Naive thymus-derived CD8-positive, alpha-beta T cell (primary cell): ENCODE data around the gene OSBPL9. TPM values are rescaled to one million over a fixed set of nuclear protein-coding genes. Genes with fewer than 3 reads are reported as not detected.
A peak's percentile ranks its signal among the peaks of the same experiment; 100 is the strongest.
"Not testable (repeated sequence)": the region's sequence is repeated elsewhere in the genome, so short reads cannot be mapped to it uniquely, and the experiment has no call there.

ENCODE experiments used
- ATAC-seq, 2 donors: fragments of 150-1000 bp; cut with Tn5 transposase in 1 of 2; sonication (Bioruptor Pico), chemical (Tn5 transposase) in 1 of 2; 1 replicate in 1 of 2; 2 replicates in 1 of 2; pipeline ENCODE4 v1.10.0; 2021; ENCODE audit warnings: mild to moderate bottlenecking in 2 of 2, moderate library complexity in 2 of 2
- POLR2A ChIA-PET: fragments of 350-600 bp; sonication (Branson Sonifier 250); formaldehyde crosslinking; loops from one replicate; lab custom pipeline; 2021; ENCODE audit warnings: antibody characterized with exemption; lab: Charles Lee
- DNase-seq, 10 donors: peaks; one replicate each; pipeline versions ENCODE4 v3.0.0 to v3.0.0-alpha.2; 2020 to 2022
- H3K27ac Mint-ChIP-seq, 10 donors: one replicate each; pipeline ENCODE4 v1.8.0; 2020 to 2022; ENCODE audit warnings: mild to moderate bottlenecking in 10 of 10, mixed read lengths in 10 of 10, moderate library complexity in 4 of 10, inconsistent platforms in 1 of 10
- H3K27me3 Mint-ChIP-seq, 5 donors: one replicate each; pipeline ENCODE4 v1.8.0; 2021 to 2022; ENCODE audit warnings: mixed read lengths in 5 of 5
- H3K36me3 Mint-ChIP-seq, 3 donors: one replicate each; pipeline ENCODE4 v1.8.0; 2020 to 2022; ENCODE audit warnings: mixed read lengths in 3 of 3, mild to moderate bottlenecking in 2 of 3, inconsistent platforms in 1 of 3
- H3K4me1 Mint-ChIP-seq, 4 donors: one replicate each; pipeline ENCODE4 v1.8.0; 2021 to 2022; ENCODE audit warnings: mixed read lengths in 4 of 4
- H3K4me3 Mint-ChIP-seq, 10 donors: one replicate each; pipeline ENCODE4 v1.8.0; 2020 to 2022; ENCODE audit warnings: mild to moderate bottlenecking in 10 of 10, mixed read lengths in 10 of 10, moderate library complexity in 6 of 10, inconsistent platforms in 1 of 10
- H3K9me3 Mint-ChIP-seq, 9 donors: one replicate each; pipeline ENCODE4 v1.8.0; 2020 to 2022; ENCODE audit warnings: mixed read lengths in 9 of 9, mild to moderate bottlenecking in 3 of 9, inconsistent platforms in 1 of 9, moderate library complexity in 1 of 9
- polyA plus RNA-seq, 3 donors: library from polyadenylated mRNA; unstranded; fragments of 300-500 nt; fragmentation: Illumina TruSeq; gene quantifications; one replicate each; pipeline ENCODE4 v1.2.3, GENCODE V29; 2021
- total RNA-seq, 8 experiments: library from RNA in 2 of 8; stranded (reverse) in 2 of 8; gene quantifications; one replicate each; pipeline ENCODE4 v1.2.3 and lab custom pipeline; 2021 to 2026

The OSBPL9 gene
- total and polyA plus RNA-seq, 5 experiments from 2014 or later = 46.8 to 58.2 (median 53.3) TPM

GRCh38 chr1:51675177-51675780, 58.4 kb downstream of the OSBPL9 start:
- H3K9me3 Mint-ChIP-seq = no peaks in the 10 kb centered on the region
- POLR2A ChIA-PET = no interaction called here
- H3K27me3 Mint-ChIP-seq = no peaks in the 10 kb centered on the region
- peaks cover 0 to 3% (median under 1%) of the 10 kb centered on the region in 4 donors for H3K4me1 Mint-ChIP-seq
- no peak for ATAC-seq
- H3K36me3 Mint-ChIP-seq = peaks cover 0 to 3% (median 0%) of the 10 kb centered on the region in 3 donors
- H3K27ac Mint-ChIP-seq = no peak overlapping the region
- H3K4me3 Mint-ChIP-seq = no peak overlapping the region
- DNase-seq = no peak

GRCh38 chr1:51679435-51679834, 62.5 kb downstream of the OSBPL9 start:
- Mint-ChIP-seq H3K27ac (no peak overlapping the region), H3K27me3 (no peaks in the 10 kb centered on the region), H3K36me3 (peaks cover 0 to under 1% (median 0%) of the 10 kb centered on the region in 3 donors), H3K9me3 (no peaks in the 10 kb centered on the region), H3K4me3 (no peak overlapping the region), H3K4me1 (peaks cover 0 to 3% (median under 1%) of the 10 kb centered on the region in 4 donors)
- ATAC-seq (no peak), DNase-seq (no peak)
- POLR2A ChIA-PET = no interaction called here

- no peak overlapping the region for H3K27ac Mint-ChIP-seq
- no peak overlapping the region for H3K4me3 Mint-ChIP-seq
- H3K36me3 Mint-ChIP-seq = no peaks in the 10 kb centered on the region
- ATAC-seq = no peak
- no peaks in the 10 kb centered on the region for H3K27me3 Mint-ChIP-seq
- peaks cover 9 to 32% (median 12%) of the 10 kb centered on the region in 4 donors for H3K4me1 Mint-ChIP-seq
- POLR2A ChIA-PET = no interaction called here
- no peaks in the 10 kb centered on the region for H3K9me3 Mint-ChIP-seq
- DNase-seq = no peak
Observed at GRCh38 chr1:51684776-51685175, 67.9 kb downstream of the OSBPL9 start.

- no peak overlapping the region for H3K27ac Mint-ChIP-seq
- ATAC-seq = no peak
- no peaks in the 10 kb centered on the region for H3K36me3 Mint-ChIP-seq
- peaks cover 9 to 34% (median 13%) of the 10 kb centered on the region in 4 donors for H3K4me1 Mint-ChIP-seq
- POLR2A ChIA-PET = no interaction called here
- H3K27me3 Mint-ChIP-seq = no peaks in the 10 kb centered on the region
- DNase-seq = no peak
- H3K9me3 Mint-ChIP-seq = no peaks in the 10 kb centered on the region
- no peak overlapping the region for H3K4me3 Mint-ChIP-seq
Observed at GRCh38 chr1:51686450-51686849, 69.6 kb downstream of the OSBPL9 start.

GRCh38 chr1:51689075-51689440, 72.2 kb downstream of the OSBPL9 start:
- Mint-ChIP-seq H3K4me3 (no peak overlapping the region), H3K27me3 (no peaks in the 10 kb centered on the region), H3K27ac (peak overlapping the region in 2 of 10 donors; percentile 27 to 49), H3K4me1 (peaks cover 9 to 34% (median 13%) of the 10 kb centered on the region in 4 donors), H3K36me3 (no peaks in the 10 kb centered on the region), H3K9me3 (no peaks in the 10 kb centered on the region)
- no peak for DNase-seq
- POLR2A ChIA-PET = no interaction called here
- ATAC-seq = no peak

- H3K36me3 Mint-ChIP-seq = no peaks in the 10 kb centered on the region
- peaks cover 9 to 34% (median 13%) of the 10 kb centered on the region in 4 donors for H3K4me1 Mint-ChIP-seq
- POLR2A ChIA-PET = no interaction called here
- no peak for DNase-seq
- peak overlapping the region in 1 of 10 donors; percentile 70 for H3K27ac Mint-ChIP-seq
- H3K4me3 Mint-ChIP-seq = no peak overlapping the region
- H3K9me3 Mint-ChIP-seq = no peaks in the 10 kb centered on the region
- no peak for ATAC-seq
- H3K27me3 Mint-ChIP-seq = no peaks in the 10 kb centered on the region
Observed at GRCh38 chr1:51689643-51690042, 72.8 kb downstream of the OSBPL9 start.

GRCh38 chr1:51690285-51690961, 73.5 kb downstream of the OSBPL9 start:
- Mint-ChIP-seq H3K9me3 (no peaks in the 10 kb centered on the region), H3K4me3 (no peak overlapping the region), H3K27me3 (no peaks in the 10 kb centered on the region), H3K4me1 (peaks cover 9 to 34% (median 13%) of the 10 kb centered on the region in 4 donors), H3K36me3 (no peaks in the 10 kb centered on the region), H3K27ac (no peak overlapping the region)
- ATAC-seq (no peak), DNase-seq (no peak)
- POLR2A ChIA-PET = no interaction called here

GRCh38 chr1:51691920-51692319, 75.0 kb downstream of the OSBPL9 start:
- POLR2A ChIA-PET = no interaction called here
- Mint-ChIP-seq H3K27ac (no peak overlapping the region), H3K4me3 (no peak overlapping the region), H3K36me3 (no peaks in the 10 kb centered on the region), H3K9me3 (no peaks in the 10 kb centered on the region), H3K4me1 (peaks cover 9 to 27% (median 12%) of the 10 kb centered on the region in 4 donors), H3K27me3 (no peaks in the 10 kb centered on the region)
- ATAC-seq (no peak), DNase-seq (no peak)

GRCh38 chr1:51693419-51694155, 76.7 kb downstream of the OSBPL9 start:
- DNase-seq (no peak), ATAC-seq (no peak)
- POLR2A ChIA-PET = interaction anchor here (0.8 kb wide), 1 partner anchor 35 kb away, joined by 5 read pairs; no protein-coding TSS in a partner anchor
- H3K4me1 Mint-ChIP-seq = peaks cover 6 to 16% (median 7%) of the 10 kb centered on the region in 4 donors
- H3K27me3 Mint-ChIP-seq = no peaks in the 10 kb centered on the region
- no peaks in the 10 kb centered on the region for H3K9me3 Mint-ChIP-seq
- no peak overlapping the region for H3K4me3 Mint-ChIP-seq
- no peaks in the 10 kb centered on the region for H3K36me3 Mint-ChIP-seq
- H3K27ac Mint-ChIP-seq = peak overlapping the region in 1 of 10 donors; percentile 79

GRCh38 chr1:51697166-51697565, 80.3 kb downstream of the OSBPL9 start:
- Mint-ChIP-seq H3K36me3 (peaks cover 0 to 9% (median 0%) of the 10 kb centered on the region in 3 donors), H3K9me3 (peaks cover 0 to 3% (median 0%) of the 10 kb centered on the region in 9 donors), H3K27ac (no peak overlapping the region), H3K4me1 (peaks cover 0 to 18% (median 8%) of the 10 kb centered on the region in 4 donors), H3K27me3 (no peaks in the 10 kb centered on the region), H3K4me3 (no peak overlapping the region)
- DNase-seq = no peak
- ATAC-seq = no peak
- POLR2A ChIA-PET = no interaction called here

GRCh38 chr1:51699391-51699790, 82.5 kb downstream of the OSBPL9 start:
- peaks cover 0 to 3% (median 0%) of the 10 kb centered on the region in 9 donors for H3K9me3 Mint-ChIP-seq
- DNase-seq = no peak
- POLR2A ChIA-PET = interaction anchor here (0.6 kb wide), 1 partner anchor 26 kb away, joined by 5 read pairs; no protein-coding TSS in a partner anchor
- H3K36me3 Mint-ChIP-seq = peaks cover 0 to 9% (median 2%) of the 10 kb centered on the region in 3 donors
- H3K4me3 Mint-ChIP-seq = no peak overlapping the region
- peaks cover 0 to 18% (median 10%) of the 10 kb centered on the region in 4 donors for H3K4me1 Mint-ChIP-seq
- no peaks in the 10 kb centered on the region for H3K27me3 Mint-ChIP-seq
- no peak for ATAC-seq
- H3K27ac Mint-ChIP-seq = peak overlapping the region in 5 of 10 donors; percentile 1 to 35 (median 17)

- H3K27me3 Mint-ChIP-seq, H3K4me3 Mint-ChIP-seq, ATAC-seq, POLR2A ChIA-PET, DNase-seq, H3K27ac Mint-ChIP-seq, H3K9me3 Mint-ChIP-seq: not testable (repeated sequence)
- H3K36me3 Mint-ChIP-seq = peaks cover 0 to 11% (median 3%) of the 10 kb centered on the region in 3 donors
- peaks cover 0 to 18% (median 8%) of the 10 kb centered on the region in 4 donors for H3K4me1 Mint-ChIP-seq
Observed at GRCh38 chr1:51701782-51702181, 84.9 kb downstream of the OSBPL9 start.
